HG03095 (cell line): Measurements from ENCODE around the gene TMEM41A.
"Not testable (repeated sequence)": the region's sequence is repeated elsewhere in the genome, so short reads cannot be mapped to it uniquely, and the experiment has no call there.

Experiments
- ATAC-seq: cut with Tn5 transposase; IDR thresholded peaks from one replicate; pipeline ENCODE4 v1.9.1; 2021; ENCODE audit warnings: moderate library complexity; ENCODE audit not compliant: unreplicated experiment

The TMEM41A gene

DNA sequence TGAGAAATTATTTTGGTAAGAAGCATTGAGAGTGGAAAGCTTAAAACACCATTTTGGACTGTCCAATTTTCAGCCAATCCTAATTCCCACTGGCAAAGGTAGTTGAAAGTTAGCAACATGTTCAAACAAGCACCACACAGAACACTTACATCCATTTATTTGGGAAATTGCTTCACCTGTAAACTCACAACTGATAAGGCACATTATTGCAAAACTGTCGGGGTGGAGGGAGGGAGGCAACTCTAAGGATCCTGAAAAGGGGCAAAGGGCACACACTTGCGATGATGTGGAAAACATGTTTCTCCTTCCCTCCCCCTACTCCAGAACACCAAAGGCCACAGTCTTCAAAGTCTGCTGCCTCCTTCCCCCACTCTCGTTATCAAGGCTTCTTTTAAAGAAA is 9.4 kb downstream of the TMEM41A start:
- ATAC-seq = no peak

DNA sequence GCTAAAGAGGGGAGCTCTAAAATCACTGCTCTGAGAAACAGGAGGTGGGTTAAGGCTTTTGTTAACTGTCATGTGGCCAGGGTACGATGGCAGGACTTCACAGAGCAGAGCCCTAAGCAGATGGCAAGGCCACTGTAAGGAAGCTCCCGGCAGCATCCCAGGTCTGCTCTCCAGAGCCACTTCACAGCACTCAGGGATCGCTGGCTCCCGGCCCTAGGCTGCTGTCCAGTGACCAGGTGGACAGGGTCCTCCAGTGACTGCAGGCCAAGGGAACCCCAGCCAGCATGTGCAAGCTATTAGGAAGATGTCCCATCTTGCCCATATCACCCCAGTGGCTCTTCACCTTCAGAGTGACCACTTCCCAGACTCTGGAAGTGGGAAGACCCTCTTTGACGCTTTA is 10.4 kb downstream of the TMEM41A start:
- no peak for ATAC-seq

DNA sequence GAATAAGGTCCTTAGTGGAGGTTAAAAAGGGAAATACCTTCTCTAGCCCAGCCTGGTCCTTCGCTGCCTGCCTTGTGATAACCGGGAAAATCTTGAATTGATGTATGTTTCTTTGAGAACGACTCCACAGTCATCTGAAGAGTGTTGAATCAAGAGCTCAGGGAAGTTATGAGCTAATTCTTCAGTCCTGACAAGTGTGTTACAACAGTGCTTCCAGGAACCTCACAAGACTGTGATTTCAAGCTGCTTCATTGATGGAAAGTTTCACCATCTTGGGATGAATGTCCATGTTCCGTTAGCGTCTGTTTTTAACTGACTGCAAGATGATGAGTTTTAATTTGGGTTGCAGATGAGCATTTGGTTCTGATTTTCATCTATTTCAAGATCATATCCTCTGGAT is 12.4 kb downstream of the TMEM41A start:
- ATAC-seq = no peak

DNA sequence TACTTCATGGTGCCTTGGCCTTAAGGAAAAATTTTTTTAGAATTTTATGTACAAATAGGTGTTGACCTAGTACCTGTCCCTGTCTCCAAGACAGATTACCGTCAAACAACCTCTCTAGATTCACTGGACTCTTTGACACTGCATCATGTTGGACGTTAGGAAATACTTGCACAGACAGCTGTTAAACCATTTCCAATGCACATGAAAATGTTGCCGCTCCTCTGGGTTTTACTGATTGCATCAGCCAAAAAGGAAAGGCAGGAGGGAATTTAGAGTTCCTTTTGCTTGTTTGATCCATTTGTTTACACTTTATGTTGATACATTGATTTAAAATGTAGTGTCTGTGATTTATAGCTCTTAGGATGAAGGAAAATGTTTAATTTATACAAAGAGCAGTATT is 14.5 kb downstream of the TMEM41A start:
- no peak for ATAC-seq

DNA sequence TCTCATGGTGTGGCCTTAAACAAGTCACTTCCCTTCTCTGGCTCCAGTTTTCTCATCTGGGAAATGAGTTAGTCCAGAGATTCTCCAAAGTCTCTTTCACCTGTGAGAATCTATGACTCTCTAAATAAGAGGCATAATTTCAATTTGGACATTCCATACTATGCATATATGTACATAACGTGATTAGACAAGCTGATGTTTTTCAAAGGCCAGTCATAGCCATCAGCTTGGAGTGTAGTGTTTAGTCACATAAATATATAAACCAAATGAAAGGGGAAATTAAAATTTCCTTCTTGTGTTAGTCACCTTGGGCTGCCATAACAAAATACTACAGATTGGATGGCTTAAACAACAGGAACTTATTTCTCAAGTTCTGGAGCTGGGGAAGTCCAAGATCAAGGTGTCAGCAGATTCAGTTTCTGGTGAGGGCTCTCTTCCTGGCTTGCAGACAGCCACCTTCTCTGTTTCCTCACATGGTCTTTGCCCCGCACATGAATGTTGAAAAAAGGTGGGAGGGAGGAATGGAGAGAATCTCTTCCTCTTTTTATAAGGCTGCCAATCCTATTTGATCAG is 19.4 kb downstream of the TMEM41A start:
- no peak for ATAC-seq

DNA sequence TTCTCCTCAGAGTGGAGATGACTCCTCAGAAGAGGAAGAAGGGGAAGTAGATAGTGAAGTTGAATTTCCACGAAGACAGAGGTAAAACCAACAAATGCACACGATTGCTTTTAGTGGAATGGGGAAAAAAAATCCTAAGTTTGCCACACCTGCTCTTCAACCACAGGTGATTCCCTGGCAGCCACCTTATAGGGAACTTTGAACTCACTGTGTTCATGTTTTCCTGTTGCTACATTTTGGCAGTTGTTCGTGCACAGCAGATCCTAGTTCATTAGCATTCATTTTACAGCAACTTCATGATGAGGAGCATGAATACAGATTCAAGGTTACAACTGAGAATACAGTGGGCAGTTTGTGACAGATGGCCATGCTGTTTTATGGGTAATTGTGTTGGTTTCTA is 21.5 kb downstream of the TMEM41A start:
- ATAC-seq = no peak

DNA sequence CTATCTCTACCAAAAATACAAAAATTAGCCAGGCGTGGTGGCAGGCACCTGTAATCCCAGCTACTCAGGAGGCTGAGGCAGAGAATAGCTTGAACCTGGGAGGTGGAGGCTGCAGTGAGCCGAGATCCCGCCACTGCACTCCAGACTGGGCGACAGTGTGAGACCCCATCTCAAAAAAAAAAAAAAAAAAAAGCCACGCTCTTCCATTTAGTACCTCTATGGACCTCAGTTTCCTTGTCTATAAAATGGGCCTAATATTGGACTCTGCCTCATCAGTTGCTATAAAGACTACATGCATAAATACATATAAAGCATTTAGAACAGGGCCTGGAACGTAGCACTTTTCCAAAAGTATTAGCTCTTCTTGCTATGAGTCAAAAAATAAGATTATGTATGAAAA is 23.9 kb downstream of the TMEM41A start:
- not testable (repeated sequence) for ATAC-seq

DNA sequence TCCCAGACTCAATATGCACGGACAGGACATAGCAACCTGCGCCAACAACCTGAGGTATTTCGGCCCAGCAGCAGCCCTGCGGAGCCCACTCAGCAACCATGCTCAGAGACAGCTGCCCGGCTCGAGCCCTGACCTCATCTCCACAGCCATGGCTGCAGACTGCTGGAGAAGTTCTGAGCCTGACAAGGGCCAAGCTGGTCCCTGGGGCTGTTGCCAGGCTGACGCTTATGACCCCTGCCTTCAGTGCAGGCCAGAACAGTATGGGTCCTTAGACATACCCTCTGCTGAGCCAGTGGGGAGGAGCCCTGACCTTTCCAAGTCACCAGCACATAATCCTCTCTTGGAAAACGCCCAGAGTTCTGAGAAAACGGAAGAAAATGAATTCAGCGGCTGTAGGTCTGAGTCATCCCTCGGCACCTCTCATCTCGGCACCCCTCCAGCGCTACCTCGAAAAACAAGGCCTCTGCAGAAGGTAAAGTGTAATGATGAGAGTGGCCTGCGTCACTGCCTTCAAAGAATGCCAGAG is 25.5 kb downstream of the TMEM41A start:
- no peak for ATAC-seq

DNA sequence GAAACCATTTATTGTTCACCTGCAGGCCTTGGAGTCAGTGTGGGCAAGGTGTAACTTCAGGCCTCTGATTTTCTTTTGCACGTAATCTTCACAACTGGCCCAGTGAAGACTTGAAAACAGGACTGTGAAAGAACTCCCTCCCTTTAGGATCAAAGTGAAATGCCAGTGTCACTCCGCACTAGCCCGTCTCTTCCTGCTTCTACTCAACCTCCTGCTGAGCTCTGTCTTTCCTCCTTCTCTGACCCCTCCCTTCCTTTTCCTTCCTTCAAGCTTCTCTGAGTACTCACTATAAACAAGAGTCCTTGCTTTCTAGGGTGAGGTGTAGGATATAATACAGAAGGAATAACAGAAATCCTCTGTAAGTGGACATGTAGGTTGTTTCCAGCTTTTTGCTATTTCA is 28.5 kb downstream of the TMEM41A start:
- no peak for ATAC-seq

DNA sequence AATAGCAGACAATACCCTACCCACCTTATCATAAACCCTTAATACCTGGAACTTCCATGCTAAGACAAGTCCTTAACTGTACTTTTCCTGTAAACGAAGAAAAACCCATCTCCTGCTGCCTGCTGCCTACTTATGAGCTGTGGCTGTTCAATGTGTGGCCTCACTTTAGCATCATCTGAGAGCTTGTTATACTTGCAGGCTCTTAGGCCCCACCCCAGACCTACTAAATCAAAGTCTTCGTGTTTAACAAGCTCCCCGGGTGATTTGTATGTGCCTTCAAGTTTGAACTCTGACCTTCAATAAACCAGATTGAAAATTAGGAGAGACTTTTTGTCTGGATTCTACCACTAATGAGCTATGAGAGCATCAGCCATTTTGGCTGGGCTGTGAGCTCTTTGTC is 29.3 kb downstream of the TMEM41A start:
- no peak for ATAC-seq

DNA sequence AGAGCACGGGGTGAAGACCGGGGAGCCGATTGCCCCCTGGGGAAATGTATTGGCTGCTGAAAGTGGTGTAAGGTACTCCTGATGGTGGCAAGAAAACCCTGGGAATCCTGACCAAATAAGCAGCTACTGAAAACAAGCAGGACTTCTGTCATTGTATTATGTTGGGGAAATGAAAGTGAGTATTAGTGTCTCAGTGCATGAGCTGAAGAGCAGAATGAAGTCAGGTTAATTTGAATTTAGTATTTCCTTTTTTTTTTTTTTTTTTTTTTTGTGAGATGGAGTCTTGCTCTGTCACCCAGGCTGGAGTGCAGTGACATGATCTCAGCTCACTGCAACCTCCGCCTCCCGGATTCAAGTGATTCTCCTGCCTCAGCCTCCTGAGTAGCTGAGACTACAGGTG is 32.7 kb downstream of the TMEM41A start:
- not testable (repeated sequence) for ATAC-seq

DNA sequence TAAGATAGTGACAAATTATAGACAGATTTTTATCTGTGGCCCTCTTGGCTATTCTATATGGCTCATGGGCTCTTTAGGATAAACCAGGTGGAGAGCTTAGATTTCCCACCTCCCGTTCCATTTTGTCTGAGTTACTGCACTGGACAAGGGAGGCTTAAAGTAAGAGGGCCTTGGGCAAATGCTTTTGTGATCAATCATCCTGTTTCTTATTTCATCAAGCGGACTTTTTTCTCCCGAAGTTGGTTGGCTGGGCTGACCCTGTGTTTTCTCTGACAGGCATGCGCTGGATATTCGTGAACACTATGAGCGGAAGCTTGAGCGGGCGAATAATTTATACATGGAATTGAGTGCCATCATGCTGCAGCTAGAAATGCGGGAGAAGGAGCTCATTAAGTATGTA is 33.4 kb downstream of the TMEM41A start:
- no peak for ATAC-seq

DNA sequence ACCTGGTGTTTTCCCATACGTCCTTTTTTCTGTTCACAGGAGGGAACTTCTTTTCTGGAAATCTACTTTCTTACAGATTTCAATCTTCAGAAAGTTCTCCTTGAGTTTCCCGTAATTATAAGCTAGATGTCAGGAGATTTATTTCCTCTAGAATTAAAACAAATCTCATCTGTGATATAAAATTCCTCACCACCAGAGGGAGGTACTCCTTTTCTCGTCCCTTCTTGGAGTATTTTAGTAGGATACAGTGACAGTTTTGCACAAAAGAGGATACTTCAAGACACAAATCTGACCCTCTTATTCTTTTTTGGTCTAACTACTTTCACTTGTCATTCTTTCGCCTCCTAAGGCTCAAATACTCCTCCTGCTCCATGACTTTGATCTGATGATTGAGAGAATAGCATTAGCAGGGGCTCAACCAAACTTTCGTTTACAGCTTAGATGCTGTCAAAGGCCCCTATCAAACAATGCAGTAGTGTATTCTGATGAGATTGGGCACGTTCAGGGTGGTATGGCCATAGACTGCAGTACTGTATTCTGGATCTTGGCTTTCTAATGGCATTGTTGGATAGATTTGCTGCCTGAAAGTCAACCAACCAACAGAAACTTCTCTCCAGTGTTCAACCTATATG is 38.0 kb downstream of the TMEM41A start:
- ATAC-seq = no peak

DNA sequence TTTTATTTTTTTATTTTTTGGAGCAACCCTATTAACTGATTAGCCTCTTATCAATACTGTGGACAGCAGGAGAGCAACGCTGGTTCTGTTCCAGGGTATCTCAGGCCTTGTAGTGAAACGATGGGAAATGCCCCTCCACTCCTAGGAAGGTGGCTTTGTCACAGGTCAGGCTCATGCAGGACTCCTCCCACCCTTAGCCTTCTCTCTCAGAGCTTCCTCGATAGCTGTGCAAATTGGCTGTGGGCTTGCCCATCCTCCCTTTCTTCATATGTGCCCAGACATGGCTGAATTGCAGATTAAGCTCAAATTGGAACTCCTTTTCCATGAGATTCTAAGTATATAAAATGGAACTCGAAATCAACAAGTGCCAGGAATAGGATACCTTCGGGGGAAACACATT is 38.5 kb downstream of the TMEM41A start:
- ATAC-seq = no peak

DNA sequence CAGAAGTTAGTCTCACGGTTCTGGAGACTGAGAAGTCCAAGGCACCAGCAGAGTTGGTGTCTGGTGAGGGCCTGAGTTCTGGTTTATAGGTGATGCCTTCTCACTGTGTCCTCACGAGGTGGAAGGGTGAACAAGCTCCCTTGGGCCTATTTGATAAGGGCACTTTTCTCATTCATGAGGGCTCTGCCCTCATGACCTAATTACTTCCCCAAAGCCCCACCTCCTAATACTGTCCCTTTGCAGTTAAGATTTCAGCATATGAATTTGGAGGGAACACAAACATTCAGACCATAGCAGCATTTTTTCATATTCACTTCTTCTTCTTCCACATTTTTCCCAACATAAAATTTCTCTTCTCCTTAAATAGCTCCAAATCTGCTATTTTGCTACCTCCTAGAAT is 41.5 kb downstream of the TMEM41A start:
- ATAC-seq = no peak

DNA sequence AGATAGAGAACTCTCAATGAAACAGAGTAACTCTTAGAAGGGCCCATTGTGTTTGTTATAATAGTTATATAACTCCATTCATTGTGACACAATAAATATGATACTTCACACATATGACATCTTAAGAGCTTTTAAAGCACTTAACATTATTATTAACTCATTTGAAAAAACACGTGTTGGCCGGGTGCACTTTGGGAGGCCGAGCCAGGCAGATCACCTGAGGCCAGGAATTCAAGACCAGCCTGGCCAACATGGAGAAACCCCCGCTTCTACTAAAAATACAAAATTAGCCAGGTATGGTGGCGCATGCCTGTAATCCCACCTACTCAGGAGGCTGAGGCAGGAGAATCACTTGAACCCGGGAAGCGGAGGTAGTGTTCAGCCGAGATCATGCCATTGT is 47.4 kb downstream of the TMEM41A start:
- ATAC-seq = not testable (repeated sequence)

DNA sequence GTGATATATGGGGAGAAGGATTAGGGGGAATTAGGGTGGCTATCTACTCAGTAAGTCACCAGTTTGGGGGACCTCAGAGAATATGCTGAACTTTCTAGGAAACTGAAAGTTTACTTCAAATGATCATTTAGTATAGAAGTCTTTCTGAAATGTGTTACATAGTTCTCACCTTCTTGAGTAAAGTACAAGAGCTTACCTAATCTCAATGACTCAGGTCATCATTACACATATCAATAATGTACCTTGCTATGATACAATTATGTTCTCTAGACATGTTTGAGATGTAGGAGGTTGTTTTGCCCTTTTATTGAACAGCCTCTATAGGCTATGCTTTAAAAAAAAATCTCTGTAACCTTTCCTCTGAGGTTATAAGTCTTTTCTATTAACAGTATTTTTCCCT is 50.7 kb downstream of the TMEM41A start:
- ATAC-seq = no peak

DNA sequence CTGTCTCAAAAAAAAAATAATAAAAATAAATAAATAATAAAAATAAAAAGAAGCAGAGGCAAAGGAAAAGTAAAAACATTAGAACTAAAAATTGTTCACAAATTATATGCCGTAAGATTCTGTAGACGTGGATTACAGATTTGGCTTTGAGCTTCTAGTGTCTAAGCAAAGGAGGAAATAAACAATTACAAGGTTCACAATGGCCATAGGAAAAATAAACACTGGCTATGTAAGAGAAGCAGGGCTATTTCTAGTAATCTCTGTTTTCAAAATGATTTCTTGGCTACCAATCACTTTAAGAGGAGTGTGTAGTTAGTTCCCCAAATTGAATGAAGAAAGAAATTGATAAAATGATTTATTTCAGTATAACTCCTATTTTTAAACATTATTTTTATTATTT is 54.5 kb downstream of the TMEM41A start:
- no peak for ATAC-seq

DNA sequence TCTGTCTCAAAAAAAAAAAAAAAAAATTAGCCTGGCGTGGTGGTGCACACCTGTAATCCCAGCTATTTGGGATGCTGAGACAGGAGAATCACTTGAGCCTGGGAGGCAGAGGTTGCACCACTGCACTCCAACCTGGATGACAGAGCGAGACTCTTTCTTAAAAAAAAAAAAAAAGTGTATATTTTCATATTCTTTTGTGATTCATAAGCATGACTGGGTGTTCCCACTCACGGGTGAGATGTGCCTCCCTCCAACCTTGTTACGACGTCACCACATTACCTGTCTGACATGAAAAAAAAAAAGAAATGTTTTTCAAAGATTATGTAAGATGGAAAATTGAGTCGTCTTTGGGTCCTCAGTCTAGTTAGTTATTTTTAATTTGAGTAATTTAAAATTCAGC is 56.8 kb downstream of the TMEM41A start:
- no peak for ATAC-seq

DNA sequence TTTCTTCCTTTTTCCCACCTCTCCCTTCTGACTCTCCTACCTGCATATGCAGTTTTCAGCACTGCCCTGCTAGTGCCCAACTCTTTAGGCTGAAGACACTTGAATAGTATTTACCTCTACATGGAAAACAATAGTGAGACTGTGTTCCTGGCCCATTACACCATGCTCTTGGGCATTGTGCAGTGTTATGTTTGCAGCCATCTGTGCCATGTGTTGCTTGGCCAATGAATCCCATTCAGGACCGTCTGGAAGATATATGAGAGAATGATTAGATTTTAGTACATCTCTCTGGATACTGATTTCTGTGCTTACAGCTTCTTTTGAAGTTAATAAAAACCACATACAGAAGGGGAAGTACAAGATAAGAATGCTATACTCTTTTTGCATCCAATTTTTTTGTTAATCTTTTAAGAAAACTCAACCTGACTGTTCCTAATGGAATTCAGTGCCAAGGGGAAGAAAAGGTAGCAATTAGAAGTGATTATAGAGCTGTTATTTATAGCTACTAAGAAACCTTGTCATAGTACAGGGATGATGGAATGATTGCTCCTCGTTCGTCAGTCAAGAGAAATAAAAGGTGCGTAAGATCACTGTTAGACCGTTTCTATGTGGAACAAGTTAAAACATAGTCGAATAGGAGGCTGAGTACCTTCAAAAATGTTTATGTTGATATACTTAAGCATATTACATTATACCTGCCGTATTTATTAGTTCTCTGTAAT is 58.9 kb downstream of the TMEM41A start:
- ATAC-seq = no peak
